Esophagus squamous epithelium (tissue), 4 donors: ENCODE data around the gene STAM.

Source experiments
- POLR2A ChIP-seq, 4 donors: fragments of 450-650 bp; IDR thresholded peaks; one replicate each; pipeline ENCODE4 v1.6.1; 2017; ENCODE audit warnings: antibody characterized with exemption in 4 of 4, mild to moderate bottlenecking in 4 of 4, moderate library complexity in 3 of 4
- TF ChIP-seq, protein P1 (sequence below), 6 experiments: fragments of 450-650 bp in 4 of 6; fragments of 200-600 bp in 2 of 6; sonication (generic) in 2 of 6; IDR thresholded peaks; one replicate each; pipeline ENCODE4 v1.5.1; 2016 to 2019; ENCODE audit warnings: antibody characterized with exemption in 6 of 6, mild to moderate bottlenecking in 4 of 6, moderate library complexity in 4 of 6

DNA sequence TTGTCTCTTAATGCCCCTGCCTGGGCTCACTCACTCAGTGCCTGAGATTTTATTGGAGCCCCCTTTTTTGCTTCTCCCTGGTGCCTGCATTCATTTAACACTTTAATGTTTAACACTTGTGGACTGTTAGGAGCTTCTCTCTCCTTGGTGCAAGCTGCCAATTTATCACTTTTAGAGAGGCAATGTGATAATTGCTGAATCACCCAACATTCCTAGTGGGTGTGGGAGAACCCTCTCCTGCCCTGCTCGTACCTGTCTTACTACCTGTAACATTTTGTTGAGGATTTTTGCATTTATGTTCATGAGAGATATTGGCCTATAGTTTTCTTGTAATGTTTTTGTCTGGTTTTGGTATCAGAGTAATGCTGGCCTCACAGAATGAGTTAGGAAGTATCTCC is 13.2 kb downstream of the STAM start:
- TF ChIP-seq, protein P1, sequence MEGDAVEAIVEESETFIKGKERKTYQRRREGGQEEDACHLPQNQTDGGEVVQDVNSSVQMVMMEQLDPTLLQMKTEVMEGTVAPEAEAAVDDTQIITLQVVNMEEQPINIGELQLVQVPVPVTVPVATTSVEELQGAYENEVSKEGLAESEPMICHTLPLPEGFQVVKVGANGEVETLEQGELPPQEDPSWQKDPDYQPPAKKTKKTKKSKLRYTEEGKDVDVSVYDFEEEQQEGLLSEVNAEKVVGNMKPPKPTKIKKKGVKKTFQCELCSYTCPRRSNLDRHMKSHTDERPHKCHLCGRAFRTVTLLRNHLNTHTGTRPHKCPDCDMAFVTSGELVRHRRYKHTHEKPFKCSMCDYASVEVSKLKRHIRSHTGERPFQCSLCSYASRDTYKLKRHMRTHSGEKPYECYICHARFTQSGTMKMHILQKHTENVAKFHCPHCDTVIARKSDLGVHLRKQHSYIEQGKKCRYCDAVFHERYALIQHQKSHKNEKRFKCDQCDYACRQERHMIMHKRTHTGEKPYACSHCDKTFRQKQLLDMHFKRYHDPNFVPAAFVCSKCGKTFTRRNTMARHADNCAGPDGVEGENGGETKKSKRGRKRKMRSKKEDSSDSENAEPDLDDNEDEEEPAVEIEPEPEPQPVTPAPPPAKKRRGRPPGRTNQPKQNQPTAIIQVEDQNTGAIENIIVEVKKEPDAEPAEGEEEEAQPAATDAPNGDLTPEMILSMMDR (IDR thresholded peaks at IDR 0.05), result no peak
- no peak for TF ChIP-seq POLR2A (IDR thresholded peaks at IDR 0.05)
